Tibial artery (tissue), 4 donors: Measurements from ENCODE around the gene TSPAN5.

Experiments used
- DNase-seq, 2 donors: peaks; one replicate each; pipeline ENCODE4 v3.0.0-alpha.2; 2019
- H3K27ac ChIP-seq, 2 donors: fragments of 200-600 bp; sonication (generic) in 1 of 2; 1 replicate in 1 of 2; 2 replicates in 1 of 2; pipeline ENCODE4 v1.5.1; 2018 to 2019; ENCODE audit warnings: mild to moderate bottlenecking in 1 of 2
- H3K27me3 ChIP-seq, 2 donors: fragments of 200-600 bp; sonication (generic) in 1 of 2; one replicate each; pipeline versions ENCODE4 v1.5.1 to v1.6.0; 2016 to 2019
- H3K36me3 ChIP-seq, 3 donors: fragments of 200-600 bp; sonication (generic) in 2 of 3; one replicate each; pipeline ENCODE4 v1.5.1; 2016 to 2019; ENCODE audit warnings: mild to moderate bottlenecking in 2 of 3
- H3K4me1 ChIP-seq, 4 donors: fragments of 200-600 bp; sonication (generic) in 2 of 4; 1 replicate in 3 of 4; 2 replicates in 1 of 4; pipeline ENCODE4 v1.5.1; 2016 to 2019
- H3K4me3 ChIP-seq, 2 donors: fragments of 200-600 bp; sonication (generic) in 1 of 2; 1 replicate in 1 of 2; 2 replicates in 1 of 2; pipeline ENCODE4 v1.5.1; 2018 to 2019; ENCODE audit warnings: mild to moderate bottlenecking in 2 of 2
- H3K9me3 ChIP-seq, 3 donors: fragments of 200-600 bp; sonication (generic) in 1 of 3; one replicate each; pipeline ENCODE4 v1.5.1; 2016 to 2019
- intact Hi-C: fragments of 100-400 bp; cut with DNase I; formaldehyde crosslinking; loops from one replicate; pipeline ENCODE4 v1.15.0; 2023; ENCODE audit warnings: low total_unique reads
- TF ChIP-seq, protein P1 (sequence below), 2 experiments: fragments of 200-600 bp in 1 of 2; fragments of 450-650 bp in 1 of 2; IDR thresholded peaks; one replicate each; pipeline ENCODE4 v1.5.1; 2017 to 2019; ENCODE audit warnings: antibody characterized with exemption in 2 of 2, mild to moderate bottlenecking in 1 of 2, moderate library complexity in 1 of 2

Gene TSPAN5

DNA sequence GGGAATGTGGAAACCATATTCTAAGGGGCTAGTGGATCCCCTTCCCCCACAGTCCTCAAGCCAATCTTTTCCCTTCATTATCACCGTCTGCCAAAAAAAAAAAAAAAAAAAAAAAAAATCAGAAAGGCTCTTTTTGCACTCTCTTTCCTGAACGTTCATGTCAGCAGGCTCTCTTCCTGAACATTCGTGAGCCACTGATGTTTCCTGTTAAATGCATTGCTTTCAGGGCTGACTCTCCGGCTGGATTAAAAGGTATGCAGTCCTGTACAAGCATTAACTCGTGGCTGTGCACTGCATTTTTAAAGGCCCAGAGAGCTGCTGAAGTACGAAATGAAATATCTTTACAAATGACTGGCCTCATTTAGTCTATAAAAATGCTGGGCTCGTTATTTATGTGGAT lies 34.0 kb upstream of the TSPAN5 start:
- H3K27me3 ChIP-seq: peaks cover 0 to 10% of the 10 kb centered on the region in 2 donors
- H3K4me3 ChIP-seq: no peak overlapping the region
- intact Hi-C loops: no loop called here
- TF ChIP-seq, protein P1, sequence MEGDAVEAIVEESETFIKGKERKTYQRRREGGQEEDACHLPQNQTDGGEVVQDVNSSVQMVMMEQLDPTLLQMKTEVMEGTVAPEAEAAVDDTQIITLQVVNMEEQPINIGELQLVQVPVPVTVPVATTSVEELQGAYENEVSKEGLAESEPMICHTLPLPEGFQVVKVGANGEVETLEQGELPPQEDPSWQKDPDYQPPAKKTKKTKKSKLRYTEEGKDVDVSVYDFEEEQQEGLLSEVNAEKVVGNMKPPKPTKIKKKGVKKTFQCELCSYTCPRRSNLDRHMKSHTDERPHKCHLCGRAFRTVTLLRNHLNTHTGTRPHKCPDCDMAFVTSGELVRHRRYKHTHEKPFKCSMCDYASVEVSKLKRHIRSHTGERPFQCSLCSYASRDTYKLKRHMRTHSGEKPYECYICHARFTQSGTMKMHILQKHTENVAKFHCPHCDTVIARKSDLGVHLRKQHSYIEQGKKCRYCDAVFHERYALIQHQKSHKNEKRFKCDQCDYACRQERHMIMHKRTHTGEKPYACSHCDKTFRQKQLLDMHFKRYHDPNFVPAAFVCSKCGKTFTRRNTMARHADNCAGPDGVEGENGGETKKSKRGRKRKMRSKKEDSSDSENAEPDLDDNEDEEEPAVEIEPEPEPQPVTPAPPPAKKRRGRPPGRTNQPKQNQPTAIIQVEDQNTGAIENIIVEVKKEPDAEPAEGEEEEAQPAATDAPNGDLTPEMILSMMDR (IDR thresholded peaks at IDR 0.05): no peak
- H3K27ac ChIP-seq: no peak overlapping the region
- DNase-seq: no peak
- no peaks in the 10 kb centered on the region for H3K36me3 ChIP-seq
- H3K4me1 ChIP-seq: no peaks in the 10 kb centered on the region
- peaks cover 0 to 4% (median 0%) of the 10 kb centered on the region in 3 donors for H3K9me3 ChIP-seq

DNA sequence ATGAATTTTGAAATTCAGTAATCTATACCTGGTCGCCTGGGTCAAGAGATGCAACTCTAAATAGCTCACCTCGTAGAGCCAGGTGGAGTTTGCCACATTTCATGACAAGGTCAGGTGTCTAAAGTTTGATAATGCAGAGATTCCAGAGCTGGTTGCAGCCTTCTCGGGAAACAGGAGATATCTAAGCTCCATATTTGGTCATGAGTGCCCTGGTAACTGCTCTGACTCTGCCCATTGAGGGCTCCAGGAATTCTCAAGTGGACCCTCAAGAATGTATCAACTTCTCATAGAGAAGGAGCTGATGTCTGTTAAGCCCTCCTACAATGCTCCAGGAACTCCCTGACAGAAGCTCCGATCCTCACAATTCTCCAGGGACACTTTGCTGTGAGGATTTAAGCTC lies 33.2 kb upstream of the TSPAN5 start:
- intact Hi-C loops: no loop called here
- Histone ChIP-seq H3K36me3 (no peaks in the 10 kb centered on the region), H3K9me3 (no peaks in the 10 kb centered on the region), H3K4me3 (no peak overlapping the region), H3K27me3 (peaks cover 0 to 10% of the 10 kb centered on the region in 2 donors), H3K27ac (no peak overlapping the region), H3K4me1 (no peaks in the 10 kb centered on the region)
- TF ChIP-seq, protein P1 (IDR thresholded peaks at IDR 0.05): no peak
- DNase-seq: no peak

DNA sequence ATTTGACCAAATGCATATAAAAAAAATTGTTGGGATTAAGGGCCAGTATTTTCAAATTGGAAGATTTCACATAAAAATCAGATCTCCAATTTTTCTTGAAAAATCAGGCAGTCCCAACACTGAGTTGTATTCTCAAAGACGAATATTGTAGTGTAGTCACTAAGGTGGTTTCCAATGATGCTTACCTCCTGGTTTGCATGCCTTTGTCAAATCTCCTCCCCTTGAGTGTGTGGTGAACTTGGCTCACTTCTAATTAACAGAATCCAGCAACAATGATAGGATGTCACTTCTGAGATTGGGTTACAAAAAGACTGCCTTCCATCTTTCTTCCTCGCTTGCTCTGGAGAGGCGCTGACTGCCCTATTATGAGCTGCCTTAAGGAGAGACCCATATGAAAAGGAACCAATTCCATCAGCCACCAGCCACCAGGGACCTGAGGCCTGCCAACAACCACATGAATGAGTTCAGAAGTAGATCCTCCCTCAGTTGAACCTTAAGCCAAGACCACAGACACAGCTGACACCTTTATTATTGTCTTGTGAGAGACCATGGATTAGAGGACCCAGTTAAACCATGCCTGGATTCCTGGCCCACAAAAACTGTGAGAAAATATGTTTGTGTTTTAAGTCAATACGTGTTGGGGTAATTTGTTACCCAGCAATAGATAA lies 31.2 kb upstream of the TSPAN5 start:
- H3K27me3 ChIP-seq: peaks cover 0 to 10% of the 10 kb centered on the region in 2 donors
- H3K9me3 ChIP-seq: no peaks in the 10 kb centered on the region
- H3K27ac ChIP-seq: no peak overlapping the region
- H3K4me1 ChIP-seq: no peaks in the 10 kb centered on the region
- intact Hi-C loops: no loop called here
- DNase-seq: no peak
- H3K36me3 ChIP-seq: no peaks in the 10 kb centered on the region
- H3K4me3 ChIP-seq: no peak overlapping the region
- TF ChIP-seq, protein P1 (IDR thresholded peaks at IDR 0.05): no peak

DNA sequence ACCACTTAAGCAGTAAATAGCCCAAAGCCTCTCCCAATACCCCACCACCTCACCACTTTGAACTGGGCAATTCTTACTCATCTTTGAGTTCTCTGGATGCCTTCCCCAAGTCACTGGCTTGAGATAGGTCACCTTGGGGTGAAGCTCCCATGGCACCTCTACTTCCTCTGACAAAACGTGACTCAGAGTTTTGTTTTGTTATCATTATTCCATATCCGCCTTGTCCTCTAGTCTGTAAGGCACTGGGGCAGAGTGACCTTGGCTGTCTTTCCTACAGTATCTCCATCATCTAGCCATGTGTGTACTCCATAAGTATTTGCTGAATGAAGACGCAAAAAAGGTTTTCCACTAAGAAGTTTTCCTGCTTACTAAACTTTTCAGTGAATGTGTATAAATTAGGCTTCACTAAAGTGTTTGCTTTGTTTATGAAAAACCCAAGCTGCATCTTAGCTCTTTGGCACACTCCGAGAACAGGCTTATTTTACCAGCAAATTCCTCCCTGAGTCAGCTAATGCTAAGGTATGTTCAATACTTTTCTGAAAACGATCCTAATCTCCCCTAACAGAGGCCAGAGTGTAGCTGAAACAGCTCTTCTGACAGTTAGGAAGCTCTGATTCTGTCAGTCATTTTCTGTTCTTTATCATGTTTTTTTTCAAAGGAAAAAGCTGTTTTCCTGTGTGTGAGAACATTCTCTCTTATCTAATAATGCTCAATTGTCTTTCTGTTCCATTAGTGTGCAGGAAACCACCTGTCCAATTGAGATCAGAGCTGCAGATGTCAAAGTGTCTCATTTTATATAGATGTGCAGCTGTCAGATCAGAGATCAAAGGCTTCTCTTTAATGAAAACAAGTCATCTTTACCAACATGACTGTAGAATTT lies 30.2 kb upstream of the TSPAN5 start:
- H3K27ac ChIP-seq: no peak overlapping the region
- no peaks in the 10 kb centered on the region for H3K4me1 ChIP-seq
- intact Hi-C loops: no loop called here
- no peaks in the 10 kb centered on the region for H3K9me3 ChIP-seq
- H3K4me3 ChIP-seq: no peak overlapping the region
- TF ChIP-seq, protein P1 (IDR thresholded peaks at IDR 0.05): no peak
- no peak for DNase-seq
- no peaks in the 10 kb centered on the region for H3K36me3 ChIP-seq
- H3K27me3 ChIP-seq: peaks cover 0 to 10% of the 10 kb centered on the region in 2 donors

DNA sequence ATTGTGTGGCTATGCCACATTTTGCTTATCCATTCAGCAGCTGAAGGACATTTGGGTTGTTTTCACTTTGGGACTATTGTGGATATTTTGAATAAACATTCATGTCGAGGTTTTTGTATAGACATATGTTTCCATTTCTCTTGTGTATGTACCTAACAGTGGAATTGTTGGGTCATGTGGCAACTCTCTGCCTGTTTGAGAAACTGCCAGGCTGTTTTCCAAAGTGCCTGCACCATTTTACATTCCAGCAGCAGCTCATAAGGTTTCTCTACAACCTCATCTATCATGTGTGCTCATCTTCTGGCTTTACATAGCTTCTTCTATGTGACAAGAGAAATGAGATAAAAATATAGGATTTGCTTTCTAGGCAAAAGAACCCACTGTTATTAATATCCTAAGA lies 29.5 kb upstream of the TSPAN5 start:
- H3K4me1 ChIP-seq: no peaks in the 10 kb centered on the region
- H3K4me3 ChIP-seq: no peak overlapping the region
- no peaks in the 10 kb centered on the region for H3K36me3 ChIP-seq
- intact Hi-C loops: no loop called here
- peaks cover 0 to 10% of the 10 kb centered on the region in 2 donors for H3K27me3 ChIP-seq
- H3K9me3 ChIP-seq: no peaks in the 10 kb centered on the region
- H3K27ac ChIP-seq: no peak overlapping the region
- TF ChIP-seq, protein P1 (IDR thresholded peaks at IDR 0.05): no peak
- no peak for DNase-seq
